HEK293 (cell line): ENCODE measurements around the gene KCNJ5.

Experiments
- CTCF ChIA-PET: fragments of 350-600 bp; formaldehyde crosslinking; extraction: SDS; loops from one replicate; lab custom pipeline; 2021; ENCODE audit warnings: antibody characterized with exemption; lab: Yijun Ruan, JAX
- POLR2A ChIA-PET: fragments of 300-600 bp; formaldehyde crosslinking; extraction: SDS; loops from one replicate; lab custom pipeline; 2020; ENCODE audit warnings: antibody characterized with exemption, inconsistent platforms; lab: Yijun Ruan, JAX
- H3K27ac ChIP-seq: fragments of 200-500 bp; sonication (Bioruptor generic); 2 replicates; pipeline ENCODE4 v1.5.1; 2014; ENCODE audit warnings: low read depth, low read length, control low read depth, inconsistent platforms; ENCODE audit errors: extremely low read depth
- H3K36me3 ChIP-seq, 2 experiments: fragments of 200-500 bp in 1 of 2; sonication (Bioruptor generic) in 1 of 2; 1 replicate in 1 of 2; 2 replicates in 1 of 2; pipeline ENCODE4 v1.5.1; 2014 to 2017; ENCODE audit warnings: inconsistent platforms in 2 of 2, low read length in 2 of 2; ENCODE audit not compliant: control insufficient read depth in 2 of 2, insufficient read depth in 1 of 2
- H3K4me1 ChIP-seq: fragments of 200-500 bp; sonication (Bioruptor generic); 2 replicates; pipeline ENCODE4 v1.5.1; 2014; ENCODE audit warnings: mild to moderate bottlenecking, low read length, inconsistent platforms; ENCODE audit not compliant: control insufficient read depth, insufficient read depth
- H3K4me3 ChIP-seq: 2 replicates; pipeline ENCODE4 v1.5.1; 2011; ENCODE audit warnings: low read depth, mild to moderate bottlenecking, control low read depth, low read length, moderate library complexity
- H3K9me3 ChIP-seq: fragments of 200-500 bp; sonication (Bioruptor generic); 2 replicates; pipeline ENCODE4 v1.5.1; 2014; ENCODE audit warnings: low read depth, low read length, inconsistent platforms; ENCODE audit not compliant: control insufficient read depth, insufficient read depth
- ATF2 ChIP-seq: fragments of 450-650 bp; formaldehyde crosslinking; IDR thresholded peaks from 2 replicates; pipeline ENCODE4 v1.5.1; 2016; ENCODE audit warnings: missing biosample characterization, missing genetic modification characterization, low read depth
- EGR2 ChIP-seq: fragments of 450-650 bp; formaldehyde crosslinking; IDR thresholded peaks from 2 replicates; pipeline ENCODE4 v1.5.1; 2016; ENCODE audit warnings: low read depth, missing biosample characterization, missing genetic modification characterization
- FEZF1 ChIP-seq: fragments of 450-650 bp; formaldehyde crosslinking; IDR thresholded peaks from 2 replicates; pipeline ENCODE4 v1.5.1; 2016; ENCODE audit warnings: missing biosample characterization, missing genetic modification characterization
- OVOL3 ChIP-seq: fragments of 450-650 bp; formaldehyde crosslinking; IDR thresholded peaks from 2 replicates; pipeline ENCODE4 v1.5.1; 2016; ENCODE audit warnings: missing biosample characterization, missing genetic modification characterization
- RBAK ChIP-seq: fragments of 450-650 bp; formaldehyde crosslinking; IDR thresholded peaks from 2 replicates; pipeline ENCODE4 v1.5.1; 2016; ENCODE audit warnings: missing biosample characterization, missing genetic modification characterization
- ZFHX2 ChIP-seq: fragments of 450-650 bp; formaldehyde crosslinking; conservative IDR thresholded peaks from 2 replicates; pipeline ENCODE4 v1.5.1; 2016; ENCODE audit warnings: missing biosample characterization, missing genetic modification characterization
- ZNF121 ChIP-seq: fragments of 450-650 bp; formaldehyde crosslinking; IDR thresholded peaks from 2 replicates; pipeline ENCODE4 v1.5.1; 2016; ENCODE audit warnings: missing biosample characterization, missing genetic modification characterization
- ZNF132 ChIP-seq: fragments of 450-650 bp; formaldehyde crosslinking; IDR thresholded peaks from 2 replicates; pipeline ENCODE4 v1.5.1; 2017; ENCODE audit warnings: missing biosample characterization, missing genetic modification characterization, borderline replicate concordance
- ZNF24 ChIP-seq: fragments of 450-650 bp; formaldehyde crosslinking; IDR thresholded peaks from 2 replicates; pipeline ENCODE4 v1.5.1; 2016; ENCODE audit warnings: missing biosample characterization, missing genetic modification characterization
- ZNF324 ChIP-seq: fragments of 450-650 bp; formaldehyde crosslinking; IDR thresholded peaks from 2 replicates; pipeline ENCODE4 v1.5.1; 2016; ENCODE audit warnings: missing biosample characterization, missing genetic modification characterization
- ZNF335 ChIP-seq: fragments of 450-650 bp; formaldehyde crosslinking; conservative IDR thresholded peaks from 2 replicates; pipeline ENCODE4 v1.5.1; 2016; ENCODE audit warnings: missing biosample characterization, missing genetic modification characterization
- ZNF341 ChIP-seq: fragments of 450-650 bp; formaldehyde crosslinking; IDR thresholded peaks from 2 replicates; pipeline ENCODE4; 2016; ENCODE audit warnings: low read depth, missing biosample characterization, missing genetic modification characterization
- ZNF354C ChIP-seq: fragments of 450-650 bp; formaldehyde crosslinking; IDR thresholded peaks from 2 replicates; pipeline ENCODE4 v1.5.1; 2016; ENCODE audit warnings: missing biosample characterization, missing genetic modification characterization, low read depth, borderline replicate concordance
- ZNF521 ChIP-seq: fragments of 450-650 bp; formaldehyde crosslinking; IDR thresholded peaks from 2 replicates; pipeline ENCODE4 v1.5.1; 2017; ENCODE audit warnings: missing biosample characterization, mild to moderate bottlenecking, missing genetic modification characterization
- ZNF530 ChIP-seq: fragments of 450-650 bp; formaldehyde crosslinking; IDR thresholded peaks from 2 replicates; pipeline ENCODE4 v1.5.1; 2016; ENCODE audit warnings: low read depth, missing biosample characterization, missing genetic modification characterization
- ZNF585B ChIP-seq: fragments of 450-650 bp; formaldehyde crosslinking; IDR thresholded peaks from 2 replicates; pipeline ENCODE4 v1.5.1; 2016; ENCODE audit warnings: missing biosample characterization, missing genetic modification characterization
- ZNF677 ChIP-seq: fragments of 450-650 bp; IDR thresholded peaks from 2 replicates; pipeline ENCODE4 v1.5.0; 2018; ENCODE audit warnings: missing biosample characterization, mild to moderate bottlenecking, missing genetic modification characterization, moderate library complexity
- ZNF830 ChIP-seq: fragments of 450-650 bp; IDR thresholded peaks from 2 replicates; pipeline ENCODE4 v1.5.0; 2018; ENCODE audit warnings: missing biosample characterization, missing genetic modification characterization, low read depth, mild to moderate bottlenecking, moderate library complexity
- ZSCAN5A ChIP-seq: fragments of 450-650 bp; formaldehyde crosslinking; IDR thresholded peaks from 2 replicates; pipeline ENCODE4 v1.5.1; 2016; ENCODE audit warnings: missing biosample characterization, missing genetic modification characterization

Gene KCNJ5

DNA sequence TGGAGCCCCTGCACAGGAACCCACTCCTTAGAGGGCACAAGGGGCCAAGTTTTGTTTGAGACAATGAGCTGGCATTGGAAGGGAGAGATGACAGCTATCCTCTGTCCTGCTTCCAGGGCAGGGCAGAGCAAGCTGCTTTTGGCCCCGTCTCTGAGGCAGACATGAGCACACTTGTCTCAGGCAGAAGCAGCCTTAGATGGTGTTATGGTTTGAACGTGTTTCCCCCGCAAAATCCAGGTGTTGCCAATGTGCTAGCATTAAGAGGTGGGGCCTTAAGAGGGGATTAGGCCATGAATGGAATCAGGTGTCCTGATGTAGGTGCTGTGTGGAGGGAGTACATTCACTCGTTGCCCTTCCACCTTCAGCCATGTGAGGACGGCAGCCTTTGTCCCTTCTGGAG, 49.0 kb downstream of the KCNJ5 start:
- no peak for TF ChIP-seq ZNF324 (tag by site-specific recombination)
- TF ChIP-seq ZNF121 (tag by site-specific recombination) = no peak
- TF ChIP-seq FEZF1 (tag by site-specific recombination) = no peak
- no peak for TF ChIP-seq ZNF132 (tag by site-specific recombination)
- TF ChIP-seq ZNF530 (tag by site-specific recombination) = no peak
- TF ChIP-seq ZNF585B (tag by site-specific recombination) = no peak
- TF ChIP-seq ZNF24 (tag by site-specific recombination) = no peak
- no peak for TF ChIP-seq ZSCAN5A (tag by site-specific recombination)
- no peak for TF ChIP-seq ZNF677
- H3K9me3 ChIP-seq = no peaks in the 10 kb centered on the region
- POLR2A ChIA-PET = no interaction called here
- H3K4me1 ChIP-seq = no peaks in the 10 kb centered on the region
- H3K27ac ChIP-seq = no peak overlapping the region
- CTCF ChIA-PET = interaction anchor here (0.7 to 4.9 kb wide), 4 partner anchors 16 to 1193 kb away, joined by 3 to 37 read pairs (median 3); no protein-coding TSS in a partner anchor
- H3K36me3 ChIP-seq = no peaks in the 10 kb centered on the region
- no peak overlapping the region for H3K4me3 ChIP-seq

DNA sequence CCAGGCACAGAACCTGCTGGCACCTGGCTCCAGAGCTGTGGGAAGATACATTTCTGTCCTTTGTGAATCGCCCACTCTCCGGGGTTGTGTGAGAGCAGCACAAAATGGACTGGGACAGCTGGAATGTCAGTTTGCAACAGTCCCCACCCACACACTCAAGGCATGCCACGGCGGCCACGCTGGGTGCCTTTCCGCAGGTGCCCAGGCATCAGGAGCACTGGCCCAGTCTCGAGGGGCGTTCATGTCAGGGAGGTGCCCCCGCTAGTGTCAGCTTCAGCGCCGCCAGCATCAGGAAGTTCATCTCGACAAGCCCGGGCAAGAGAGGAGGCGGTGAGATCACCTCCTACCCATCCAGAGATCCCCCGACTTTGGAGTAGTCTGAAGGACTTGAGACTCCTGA, 49.4 kb downstream of the KCNJ5 start:
- Histone ChIP-seq H3K36me3 (no peaks in the 10 kb centered on the region), H3K27ac (no peak overlapping the region), H3K4me1 (no peaks in the 10 kb centered on the region), H3K4me3 (no peak overlapping the region), H3K9me3 (no peaks in the 10 kb centered on the region)
- ChIA-PET CTCF (interaction anchor here (1.1 to 4.9 kb wide), 2 partner anchors 16 to 55 kb away, joined by 3 to 37 read pairs; no protein-coding TSS in a partner anchor), POLR2A (no interaction called here)
- TF ChIP-seq EGR2 (tag by site-specific recombination) (peak; percentile 52), RBAK (tag by site-specific recombination) (no peak), ZFHX2 (peak; percentile 74)

DNA sequence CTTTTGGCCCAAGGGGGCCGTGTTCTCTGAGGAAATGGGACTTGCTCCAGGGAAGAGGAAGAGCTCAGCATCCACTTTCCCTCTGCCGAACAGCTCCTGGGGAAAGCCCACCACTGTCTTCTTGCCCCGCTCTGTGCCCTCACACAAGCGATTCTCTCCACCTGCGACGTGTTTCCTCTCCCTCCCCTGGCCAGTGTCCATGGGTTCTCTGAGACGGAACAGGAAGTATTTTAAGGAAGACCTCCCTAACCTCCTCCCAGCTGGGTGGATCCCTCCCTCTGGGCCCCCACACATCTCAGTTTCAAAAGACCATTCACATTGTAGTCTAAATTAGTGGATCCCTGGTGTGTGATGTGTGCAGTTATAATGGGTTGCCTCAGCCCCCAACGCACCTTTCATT, 50.0 kb downstream of the KCNJ5 start:
- Histone ChIP-seq H3K9me3 (no peaks in the 10 kb centered on the region), H3K4me3 (no peak overlapping the region), H3K27ac (no peak overlapping the region), H3K4me1 (no peaks in the 10 kb centered on the region), H3K36me3 (no peaks in the 10 kb centered on the region)
- no peak for TF ChIP-seq ZNF335 (tag by site-specific recombination)
- no peak for TF ChIP-seq ZNF354C (tag by site-specific recombination)
- TF ChIP-seq ZNF24 (tag by site-specific recombination) = no peak
- no peak for TF ChIP-seq ZNF830
- TF ChIP-seq OVOL3 (tag by site-specific recombination) = no peak
- no peak for TF ChIP-seq ATF2 (tag by site-specific recombination)
- no peak for TF ChIP-seq ZNF521 (tag by site-specific recombination)
- no peak for TF ChIP-seq ZNF341 (tag by site-specific recombination)
- TF ChIP-seq, all 188 proteins: peak for 0
- ChIA-PET POLR2A (no interaction called here), CTCF (interaction anchor here (1.1 kb wide), 1 partner anchor 15 kb away, joined by 3 read pairs; no protein-coding TSS in a partner anchor)
